SK-N-SH (cell line): ENCODE results near the gene OR7G1.

Experiments
- FOXJ3 ChIP-seq: sonication (generic); formaldehyde crosslinking; IDR thresholded peaks from 2 replicates; pipeline ENCODE4 v1.5.1; 2020; ENCODE audit warnings: mild to moderate bottlenecking, missing genetic modification reagents
- GATA2 ChIP-seq: sonication (generic); formaldehyde crosslinking; IDR thresholded peaks from 2 replicates; pipeline ENCODE4 v1.5.0; 2020; ENCODE audit warnings: mild to moderate bottlenecking, missing genetic modification reagents
- JUND ChIP-seq: IDR thresholded peaks from 2 replicates; pipeline ENCODE4 v1.4.0; 2012
- MEF2A ChIP-seq: IDR thresholded peaks from 2 replicates; pipeline ENCODE4 v1.4.0; 2012; ENCODE audit warnings: low read depth, borderline replicate concordance
- MXI1 ChIP-seq: IDR thresholded peaks from 2 replicates; pipeline ENCODE4 v1.6.1; 2012; ENCODE audit warnings: mild to moderate bottlenecking, low read depth, low read length, improper control_type of control experiment
- RFX5 ChIP-seq: IDR thresholded peaks from 2 replicates; pipeline ENCODE4 v1.6.1; 2012; ENCODE audit warnings: mild to moderate bottlenecking, improper control_type of control experiment, low read length
- TF ChIP-seq, protein P1 (sequence below): fragments of 200-600 bp; sonication (generic); IDR thresholded peaks from 2 replicates; pipeline ENCODE4 v1.6.1; 2017; ENCODE audit warnings: antibody characterized with exemption, mild to moderate bottlenecking, moderate library complexity

DNA sequence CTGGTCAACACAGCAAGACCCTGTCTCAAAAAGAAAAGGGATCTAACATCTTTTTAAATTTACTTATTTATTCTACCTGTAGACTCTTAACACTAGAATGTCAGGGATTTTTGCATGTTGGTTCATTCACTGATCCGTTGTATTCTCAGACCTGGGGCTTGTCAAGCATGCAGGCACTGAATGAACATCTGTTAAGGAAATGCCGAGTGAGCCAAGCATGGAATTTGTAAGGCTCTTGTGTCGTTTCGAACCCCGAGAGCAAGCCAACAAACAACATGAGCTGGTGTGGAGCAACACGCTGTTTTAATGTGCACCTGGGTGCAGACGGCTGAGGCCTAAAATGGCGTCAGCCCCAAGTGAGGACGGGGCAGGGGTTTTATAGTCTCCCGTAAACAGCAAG, 38.7 kb downstream of the OR7G1 start:
- TF ChIP-seq FOXJ3 (no peak), MEF2A (no peak), GATA2 (CRISPR knock-in tag) (no peak), JUND (no peak), MXI1 (no peak), RFX5 (no peak)
- TF ChIP-seq, protein P1, sequence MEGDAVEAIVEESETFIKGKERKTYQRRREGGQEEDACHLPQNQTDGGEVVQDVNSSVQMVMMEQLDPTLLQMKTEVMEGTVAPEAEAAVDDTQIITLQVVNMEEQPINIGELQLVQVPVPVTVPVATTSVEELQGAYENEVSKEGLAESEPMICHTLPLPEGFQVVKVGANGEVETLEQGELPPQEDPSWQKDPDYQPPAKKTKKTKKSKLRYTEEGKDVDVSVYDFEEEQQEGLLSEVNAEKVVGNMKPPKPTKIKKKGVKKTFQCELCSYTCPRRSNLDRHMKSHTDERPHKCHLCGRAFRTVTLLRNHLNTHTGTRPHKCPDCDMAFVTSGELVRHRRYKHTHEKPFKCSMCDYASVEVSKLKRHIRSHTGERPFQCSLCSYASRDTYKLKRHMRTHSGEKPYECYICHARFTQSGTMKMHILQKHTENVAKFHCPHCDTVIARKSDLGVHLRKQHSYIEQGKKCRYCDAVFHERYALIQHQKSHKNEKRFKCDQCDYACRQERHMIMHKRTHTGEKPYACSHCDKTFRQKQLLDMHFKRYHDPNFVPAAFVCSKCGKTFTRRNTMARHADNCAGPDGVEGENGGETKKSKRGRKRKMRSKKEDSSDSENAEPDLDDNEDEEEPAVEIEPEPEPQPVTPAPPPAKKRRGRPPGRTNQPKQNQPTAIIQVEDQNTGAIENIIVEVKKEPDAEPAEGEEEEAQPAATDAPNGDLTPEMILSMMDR, result no peak
